ENCODE data around the gene S100P.
A peak's percentile ranks its signal among the peaks of the same experiment; 100 is the strongest.
"Not testable (repeated sequence)": the region's sequence is repeated elsewhere in the genome, so short reads cannot be mapped to it uniquely, and the experiment has no call there.

S100P gene

DNA sequence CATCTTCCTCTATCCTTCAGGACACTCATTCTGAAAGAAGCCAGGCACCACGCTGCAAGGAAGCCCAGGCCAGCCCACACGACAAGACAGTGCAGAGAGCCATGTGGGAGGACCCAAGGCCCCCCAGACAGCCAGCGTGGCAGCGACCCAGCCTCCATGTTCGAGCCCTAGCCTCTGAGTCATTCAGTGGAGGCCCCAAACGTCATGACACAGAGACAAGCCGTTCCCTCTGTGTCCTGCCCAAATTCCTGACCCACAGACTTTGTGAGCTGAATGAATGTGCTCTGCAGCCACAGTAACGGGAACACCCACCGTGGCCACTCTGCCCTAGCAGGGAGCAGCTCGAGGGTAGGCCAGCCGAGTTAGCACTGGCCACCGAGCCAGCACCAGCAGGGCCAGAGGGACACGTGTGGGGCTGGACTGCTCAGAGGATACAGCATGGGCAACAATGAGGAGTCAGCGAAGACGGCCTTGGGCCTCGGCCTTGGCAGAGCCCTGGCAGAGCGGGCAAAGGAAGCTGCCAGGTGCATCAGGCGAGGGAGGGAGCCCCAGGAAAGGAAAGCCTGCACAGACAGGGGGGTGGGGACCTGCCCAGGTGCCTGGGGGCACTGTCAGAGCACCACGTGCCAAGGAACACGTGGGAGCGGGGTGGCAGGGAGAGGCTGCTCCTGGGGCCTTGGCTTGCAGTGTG, 30.9 kb downstream of the S100P start:
- DNase-seq (ENCODE audit: low spot score), result no peak

DNA sequence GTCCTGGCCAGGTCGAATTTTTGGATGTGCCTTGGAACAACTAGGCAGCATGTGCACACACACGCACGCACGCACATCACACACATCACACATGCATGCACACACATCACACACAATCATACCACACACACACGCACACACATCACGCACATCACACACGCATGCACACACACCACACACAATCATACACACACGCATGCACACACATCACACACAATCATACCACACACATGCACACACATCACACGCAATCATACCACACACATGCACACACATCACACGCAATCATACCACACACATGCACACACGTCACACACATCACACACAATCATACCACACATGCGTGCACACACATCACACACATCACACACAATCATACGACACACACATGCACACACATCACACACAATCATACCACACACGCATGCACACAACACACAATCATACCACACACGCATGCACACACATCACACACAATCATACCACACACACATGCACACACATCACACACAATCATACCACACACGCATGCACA, 31.8 kb downstream of the S100P start:
- DNase-seq (ENCODE audit: low spot score), result not testable (repeated sequence)

DNA sequence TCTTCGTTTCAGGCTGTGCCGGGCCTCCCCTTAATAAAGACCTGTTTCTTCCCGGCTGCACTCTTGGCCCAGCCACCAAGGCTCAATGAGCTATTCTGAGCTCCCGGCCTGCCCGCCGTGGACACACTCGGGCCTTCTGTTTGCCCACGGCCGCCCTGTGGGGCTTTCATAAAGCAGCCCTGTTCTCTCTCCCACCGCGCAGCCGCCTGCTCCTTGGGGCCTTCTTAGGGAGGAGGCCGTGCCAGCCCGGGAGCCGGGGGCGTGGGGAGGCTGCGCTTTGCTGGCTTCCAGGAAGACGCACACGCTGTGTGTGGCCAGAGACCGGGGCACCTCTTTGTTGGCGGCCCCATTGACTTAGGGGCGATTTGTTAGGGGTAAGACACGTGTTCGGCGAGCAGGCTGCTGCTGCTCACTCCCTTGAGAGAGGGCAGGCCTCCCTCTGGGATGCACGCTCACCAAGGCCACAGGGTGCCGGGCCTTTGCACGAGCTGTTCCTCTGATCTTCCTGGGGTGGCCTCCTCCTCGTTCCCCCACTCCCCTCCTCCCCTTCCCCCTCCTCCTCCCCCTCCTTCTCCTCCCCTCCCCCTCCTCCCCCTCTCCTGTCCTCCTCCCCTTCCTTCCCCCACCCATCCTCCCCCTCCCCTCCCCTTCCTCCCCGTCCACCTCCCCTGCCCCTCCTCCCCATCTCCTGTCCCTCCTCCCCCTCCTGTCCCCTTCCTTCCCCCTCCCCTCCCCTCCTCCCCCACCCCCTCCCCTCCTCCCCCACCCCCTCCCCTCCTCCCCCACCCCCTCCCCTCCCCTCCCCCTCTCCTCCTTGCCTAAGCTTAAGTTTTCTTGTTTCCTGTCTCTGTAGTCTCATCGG, 33.6 kb downstream of the S100P start:
- peak; percentile 94 for DNase-seq (ENCODE audit: low spot score)

DNA sequence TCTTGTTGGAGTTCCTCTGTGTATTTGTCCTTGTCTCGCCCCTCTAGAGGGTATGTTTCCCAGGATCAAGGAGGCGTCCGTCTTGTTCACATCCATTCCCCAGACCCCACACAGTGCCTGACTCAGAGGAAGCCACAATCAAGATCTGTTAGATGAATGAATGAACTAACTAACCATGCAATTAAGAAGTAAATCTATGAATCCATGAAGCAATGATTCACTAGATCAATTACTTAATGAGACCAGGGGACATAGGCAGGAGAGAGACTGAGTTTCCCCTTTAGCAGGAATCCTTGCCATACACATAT, 34.2 kb downstream of the S100P start:
- DNase-seq (ENCODE audit: low spot score), result no peak

DNA sequence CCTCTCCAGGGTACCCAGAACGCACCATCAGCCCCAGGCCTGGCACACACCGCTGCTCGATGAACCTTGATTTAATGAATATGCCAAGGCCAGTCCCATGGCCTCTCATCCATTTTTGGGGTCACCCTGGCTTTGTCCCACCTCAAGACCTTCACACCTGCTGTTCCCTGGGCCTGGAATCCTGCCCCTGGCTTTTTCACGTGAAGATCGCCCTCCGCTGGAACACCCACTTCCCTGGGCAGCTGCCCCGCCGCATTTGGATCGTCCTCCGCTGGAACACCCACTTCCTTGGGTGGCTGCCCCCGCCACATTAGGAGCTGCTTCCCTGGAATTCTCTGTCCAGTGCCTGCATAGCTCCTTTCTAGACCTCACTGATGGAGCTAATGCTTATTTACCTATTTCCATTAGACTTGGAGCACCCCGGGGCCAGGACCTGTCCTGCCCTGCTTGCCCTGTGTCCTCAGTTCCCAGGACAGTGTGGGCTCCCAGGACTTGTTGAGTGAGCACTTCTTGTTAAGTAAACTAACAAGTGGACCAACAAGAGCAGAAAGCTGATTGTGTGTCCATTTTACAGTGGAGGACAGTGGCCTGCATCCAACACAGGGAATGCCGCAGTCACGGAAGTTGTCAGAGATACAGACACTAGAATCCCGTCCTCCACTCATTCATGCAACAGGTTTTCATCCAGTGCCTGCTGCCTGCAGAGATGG, 34.8 kb downstream of the S100P start:
- DNase-seq (ENCODE audit: low spot score), result no peak

DNA sequence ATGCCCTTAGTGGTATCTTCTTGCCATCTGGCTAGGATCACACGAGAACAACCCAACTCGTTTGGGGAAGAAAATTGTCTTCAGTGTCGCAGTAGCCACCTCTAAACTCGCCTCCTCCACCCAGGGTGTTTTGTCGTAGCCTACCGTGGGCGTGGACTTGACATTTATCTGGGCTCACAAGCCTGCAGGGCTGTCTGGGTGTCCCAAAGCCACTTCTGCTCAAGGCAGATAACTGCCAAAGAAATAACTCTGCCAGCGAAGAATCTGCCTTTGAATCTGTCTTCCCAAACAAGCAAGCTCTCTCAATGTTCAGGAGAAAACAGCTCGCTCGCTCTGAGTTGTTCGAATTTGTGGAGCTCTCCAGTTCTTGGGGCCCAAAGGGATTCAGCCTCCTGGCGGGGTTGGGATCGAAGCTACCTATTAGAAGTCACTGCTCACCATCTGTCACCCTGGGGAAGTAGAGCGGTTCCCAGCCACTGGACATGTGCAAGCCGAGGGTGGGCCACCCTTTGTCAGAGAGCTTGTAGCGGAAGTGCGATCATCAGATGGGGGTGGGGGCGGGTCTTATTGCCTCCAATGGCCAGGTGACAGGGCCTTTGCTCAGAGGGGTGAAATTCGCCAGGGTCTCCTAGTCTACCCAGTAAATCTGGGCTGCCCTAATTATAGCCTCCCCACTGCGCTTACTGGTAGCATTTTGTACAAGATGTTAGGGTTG, 37.1 kb downstream of the S100P start:
- no peak for DNase-seq (ENCODE audit: low spot score)

DNA sequence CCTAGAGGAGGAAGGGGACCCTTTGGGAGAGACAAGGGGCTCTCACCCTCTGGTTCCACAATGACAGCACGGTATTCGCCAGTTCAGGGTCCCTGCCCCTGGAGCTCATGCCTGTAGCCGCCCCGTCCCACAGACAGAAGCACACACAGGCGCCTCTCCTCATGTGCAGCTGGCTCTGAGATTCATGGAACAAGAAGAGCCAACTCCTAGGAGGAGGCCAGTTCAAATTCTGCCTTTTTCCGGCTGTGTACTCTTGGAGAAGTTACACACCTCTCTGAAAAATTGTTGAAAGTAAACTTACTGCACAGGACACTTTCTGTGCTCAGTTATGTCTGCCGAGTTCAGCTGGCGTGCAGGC, 37.6 kb downstream of the S100P start:
- no peak for DNase-seq (ENCODE audit: low spot score)

DNA sequence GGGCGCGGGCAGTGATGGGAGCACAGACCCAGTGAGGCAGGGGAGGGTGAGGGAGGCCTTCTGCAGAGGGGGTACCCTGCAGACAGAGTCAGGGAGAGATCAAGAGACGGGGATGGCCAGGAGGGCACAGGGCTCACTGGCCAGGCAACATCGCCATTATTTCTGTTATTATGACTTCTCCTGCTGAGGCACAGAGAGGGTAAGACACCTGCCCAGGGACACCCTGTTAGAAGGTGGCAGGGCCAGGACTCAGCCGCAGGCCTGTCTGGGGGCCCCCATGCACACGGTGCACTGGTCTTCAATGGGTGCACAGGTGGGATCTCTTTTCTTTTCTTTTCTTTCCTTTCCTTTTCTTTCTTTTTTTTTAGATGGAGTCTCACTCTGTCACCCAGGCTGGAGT, 38.1 kb downstream of the S100P start:
- no peak for DNase-seq (ENCODE audit: low spot score)

DNA sequence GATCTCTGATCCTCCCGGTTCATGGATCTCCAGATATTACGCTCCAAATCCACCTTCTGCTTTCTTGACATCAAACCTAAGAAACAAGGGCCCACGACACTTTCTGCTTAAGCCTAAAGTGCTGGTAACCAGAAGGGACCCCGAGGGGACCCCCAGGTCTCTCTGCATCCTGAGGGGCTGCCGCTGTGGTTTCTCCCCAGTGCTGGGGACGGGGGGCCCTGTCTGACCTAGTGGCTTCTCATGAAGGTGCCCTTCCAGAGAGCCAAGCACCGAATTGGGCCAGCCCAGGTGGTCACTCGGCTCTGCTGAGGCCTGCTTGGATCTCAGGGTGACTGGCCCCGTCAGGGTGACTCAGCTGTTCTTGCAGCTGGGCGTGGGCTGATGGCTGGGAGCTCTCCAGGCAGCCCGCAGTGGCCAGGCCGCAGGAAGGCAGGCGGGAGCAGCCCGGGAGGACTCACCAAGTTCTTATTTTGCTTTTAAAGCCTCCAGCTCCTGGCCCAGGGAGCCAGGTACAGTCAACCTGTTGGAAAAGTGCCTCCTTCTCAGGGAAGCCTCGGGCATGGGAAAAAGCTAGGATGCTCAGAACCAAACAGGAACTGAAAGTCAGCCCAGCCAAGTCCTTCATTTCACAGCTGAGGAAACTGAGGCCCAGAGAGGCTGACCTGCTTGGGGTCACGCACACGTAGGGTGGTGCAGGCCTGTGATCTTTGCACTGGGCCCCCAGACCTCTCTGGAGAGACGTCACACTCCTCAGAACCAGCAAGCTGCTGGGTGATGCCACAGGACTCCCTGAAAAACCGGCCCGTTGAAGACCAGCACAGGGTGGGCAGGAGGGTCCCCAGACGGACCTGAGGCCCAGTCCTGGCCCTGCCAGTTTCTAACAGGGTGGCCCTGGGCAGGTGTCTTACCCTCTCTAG, 39.0 kb downstream of the S100P start:
- peak; percentile 82 for DNase-seq (ENCODE audit: low spot score)

DNA sequence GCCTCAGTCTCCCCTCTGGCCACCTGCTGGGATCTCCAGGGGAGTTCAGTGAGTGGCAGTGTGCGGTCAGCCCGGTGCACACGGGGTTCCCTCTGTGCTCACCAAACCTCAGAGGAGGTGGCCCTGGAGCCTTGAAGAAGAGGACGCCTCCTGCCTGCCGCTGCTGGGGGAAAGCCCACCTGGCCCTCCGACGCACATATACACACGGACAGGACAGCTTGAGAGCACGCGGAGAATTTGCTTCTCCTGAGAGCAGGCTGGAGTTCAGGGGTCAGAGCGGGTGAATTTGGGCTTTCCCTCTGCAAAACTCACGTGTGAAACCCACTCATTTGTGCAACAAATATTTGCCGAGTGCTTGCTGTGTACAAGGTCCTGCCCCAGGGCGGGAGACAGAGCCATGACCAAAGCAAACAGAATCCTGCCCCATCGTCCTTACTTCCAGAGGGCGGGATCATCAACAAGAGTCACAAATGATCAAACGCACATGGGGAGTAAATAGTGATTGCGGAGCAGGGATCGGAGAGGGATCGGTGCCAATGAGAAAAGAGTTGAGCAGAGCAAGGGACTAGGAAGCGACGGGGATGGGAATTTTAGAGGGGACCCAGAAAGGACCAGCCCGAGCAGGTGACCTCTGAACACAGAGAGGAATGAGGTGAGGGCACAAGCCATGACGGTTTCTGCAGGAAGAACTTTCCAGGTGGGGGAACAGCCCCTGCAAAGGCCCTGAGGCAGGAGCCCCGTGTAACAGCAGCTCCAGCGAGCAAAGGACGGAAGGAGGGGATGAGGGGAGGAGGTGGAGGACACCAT, 39.9 kb downstream of the S100P start:
- DNase-seq (ENCODE audit: low spot score), result no peak

DNA sequence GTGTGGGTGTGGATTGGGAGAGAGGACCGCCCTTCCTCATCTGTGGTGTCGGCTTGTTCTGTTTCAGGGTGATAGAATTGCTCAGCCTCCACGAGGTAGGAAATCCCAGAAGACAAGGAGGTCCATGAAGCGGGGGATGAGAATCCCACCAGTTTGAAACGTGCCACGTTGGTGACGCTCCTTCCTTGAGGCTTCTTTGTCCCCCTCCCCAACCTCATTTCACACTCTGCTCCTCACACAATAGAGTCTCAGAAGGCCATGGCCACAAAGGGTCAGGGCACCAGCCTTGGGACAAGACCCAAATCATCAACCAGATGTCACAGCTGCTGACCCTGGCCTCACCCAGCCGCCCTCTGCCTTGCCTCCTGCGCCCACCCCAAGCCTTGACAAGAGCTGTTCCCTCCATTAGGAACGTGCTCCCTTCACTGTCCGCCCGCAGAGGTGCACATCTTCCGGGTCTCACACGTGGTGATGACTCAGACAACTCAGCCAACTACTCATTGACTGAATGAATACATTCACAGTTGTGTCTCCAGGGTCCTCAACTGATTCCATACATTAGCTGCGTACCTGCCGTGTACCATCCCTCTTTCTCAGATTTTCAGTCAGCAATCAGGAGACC, 40.6 kb downstream of the S100P start:
- DNase-seq (ENCODE audit: low spot score), result no peak

DNA sequence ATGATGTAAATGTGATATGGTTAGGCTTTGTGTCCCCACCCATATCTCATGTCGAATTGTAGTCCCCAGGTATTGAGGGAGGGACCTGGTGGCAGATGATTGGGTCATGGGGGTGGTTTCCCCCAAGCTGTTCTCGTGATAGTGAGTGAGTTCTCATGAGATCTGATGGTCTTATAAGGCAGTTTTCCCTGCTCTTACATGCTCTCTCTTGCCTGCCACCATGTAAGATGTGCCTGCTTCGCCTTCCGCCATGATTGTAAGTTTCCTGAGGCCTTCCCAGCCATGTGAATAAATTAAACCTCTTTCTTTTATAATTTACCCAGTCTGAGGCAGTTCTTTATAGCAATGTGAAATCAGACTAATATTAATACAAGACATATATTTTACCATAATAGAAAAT, 46.2 kb downstream of the S100P start:
- no peak for DNase-seq (ENCODE audit: low spot score)

DNA sequence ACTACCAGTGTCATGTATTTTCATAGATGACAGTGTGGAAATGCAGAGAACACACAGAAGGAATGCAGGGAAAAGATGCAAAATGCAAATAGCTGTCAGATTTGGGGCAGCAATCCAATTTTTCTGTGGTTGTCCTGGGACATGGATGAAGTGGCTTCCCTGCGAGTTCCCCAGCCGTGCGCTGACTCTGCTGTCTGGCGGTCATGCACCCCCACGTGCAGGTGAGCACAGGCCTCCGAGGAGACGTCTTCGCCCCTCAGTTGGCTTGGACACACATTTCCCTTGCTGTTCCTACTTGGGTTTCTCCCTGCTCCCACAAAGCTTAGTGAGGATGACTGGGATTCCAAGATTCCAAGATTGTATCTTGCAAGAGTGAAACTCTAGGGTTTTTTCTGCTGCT, 46.7 kb downstream of the S100P start:
- DNase-seq (ENCODE audit: low spot score), result no peak

DNA sequence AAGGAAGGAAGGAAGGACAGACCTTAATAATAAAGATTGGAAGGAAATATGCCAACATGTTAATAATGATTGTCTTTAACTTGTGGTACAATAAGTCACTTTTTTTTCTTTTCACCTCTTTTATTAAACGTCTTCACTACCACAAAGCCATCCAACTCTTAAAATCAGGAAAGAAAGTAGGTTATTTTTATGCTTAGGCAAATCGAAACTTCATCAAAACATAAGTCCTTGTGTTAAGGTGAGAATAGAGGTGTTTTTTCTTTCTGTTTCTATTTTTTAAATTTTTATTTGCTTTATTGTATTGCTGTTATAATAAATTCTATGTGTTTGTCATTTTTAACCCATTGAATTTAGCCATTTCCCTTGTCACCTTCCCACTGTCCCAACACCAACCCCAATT, 48.8 kb downstream of the S100P start:
- no peak for DNase-seq (ENCODE audit: low spot score)

DNA sequence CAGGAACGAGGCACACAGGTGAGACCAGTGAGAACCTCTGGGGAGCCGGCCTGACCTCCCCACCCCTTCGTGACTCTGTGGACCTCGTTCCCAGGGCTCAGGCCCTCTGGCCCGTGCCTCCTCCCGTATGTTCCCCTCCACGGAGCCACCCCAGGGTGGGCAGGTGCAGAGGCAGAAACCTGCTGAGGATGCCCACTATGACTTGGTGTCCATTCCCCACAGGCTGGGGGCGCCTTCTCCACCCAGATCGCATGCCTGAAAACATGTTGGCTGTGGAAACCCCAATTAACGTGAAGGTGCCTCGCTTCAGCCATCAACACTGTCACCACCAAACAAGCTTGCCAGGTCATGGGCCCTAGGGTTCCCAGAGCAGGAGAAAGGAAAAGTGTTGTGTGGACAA, 49.3 kb downstream of the S100P start:
- no peak for DNase-seq (ENCODE audit: low spot score)

Measured in globus pallidus (tissue), 1 donor.